ENCODE results near the gene TRIB2. TPM values are rescaled to one million over a fixed set of nuclear protein-coding genes. Genes with fewer than 3 reads are reported as not detected.

Gene TRIB2
- total and polyA plus RNA-seq, 9 of the 15 experiments (the other 6 are each of a cell fraction or from before 2014, with no cell fraction given), result 9.0 to 39.0 (median 26.3) TPM

- peak in 1 of 2 experiments; percentile 46; a peak in 1 of 3 replicates for TF ChIP-seq CBX3 (IDR thresholded peaks at IDR 0.05; ENCODE audit: borderline replicate concordance in 1 of 2, low read length in 2 of 2)
- 0 out of 2 replicates have a peak, but pooled peaks have one; percentile 20 for TF ChIP-seq KLF1 (tag; IDR thresholded peaks at IDR 0.05)
- 0 out of 2 replicates have a peak, but pooled peaks have one; percentile 39 for TF ChIP-seq SMARCA4 (IDR thresholded peaks at IDR 0.05)
- peak; percentile 71 for TF ChIP-seq ARID1B (IDR thresholded peaks at IDR 0.05)
- TF ChIP-seq DACH1 (IDR thresholded peaks at IDR 0.05; ENCODE audit: partially characterized antibody), result peak; percentile 73
- TF ChIP-seq ZNF398 (CRISPR knock-in tag; IDR thresholded peaks at IDR 0.05), result no peak
- TF ChIP-seq ZNF263 (CRISPR knock-in tag; IDR thresholded peaks at IDR 0.05; ENCODE audit: borderline replicate concordance), result peak; percentile 29; the same call in 1 of the 2 replicates
- no peak for TF ChIP-seq E2F4 (CRISPR knock-in tag; IDR thresholded peaks at IDR 0.05; ENCODE audit: low read depth)
- TF ChIP-seq EHMT2 (IDR thresholded peaks at IDR 0.05), result peak; percentile 14; the same call in 1 of the 2 replicates
- peak; percentile 59 for TF ChIP-seq ATF3 (IDR thresholded peaks at IDR 0.05)
- no peak for TF ChIP-seq ATF3 (CRISPR knock-in tag; conservative IDR thresholded peaks at IDR 0.05)
- no peak for TF ChIP-seq CREB3L1 (IDR thresholded peaks at IDR 0.05; ENCODE audit: borderline replicate concordance, low read depth)
- TF ChIP-seq EGR1 (conservative IDR thresholded peaks at IDR 0.05), result peak; percentile 67
- 0 out of 6 replicates have a peak, but pooled peaks of 1 of the 3 experiments have one; percentile 26 for TF ChIP-seq ZBTB11 (CRISPR knock-in tag; IDR thresholded peaks at IDR 0.05)
- TF ChIP-seq MYC (IDR thresholded peaks at IDR 0.05; ENCODE audit: low read depth, low read length), result peak; percentile 42; the same call in 1 of the 2 replicates
- TF ChIP-seq MYC (CRISPR knock-in tag; IDR thresholded peaks at IDR 0.05; ENCODE audit: borderline replicate concordance, low read depth), result no peak
- peak in 1 of 2 experiments; percentile 24; a peak in 1 of 4 replicates for TF ChIP-seq RAD21 (CRISPR knock-in tag; conservative IDR thresholded peaks at IDR 0.05 in 1 of 2, IDR thresholded peaks at IDR 0.05 in 1 of 2)
- TF ChIP-seq SOX6 (IDR thresholded peaks at IDR 0.05), result 0 out of 2 replicates have a peak, but pooled peaks have one; percentile 54
- peak; percentile 79 for TF ChIP-seq DPF2 (IDR thresholded peaks at IDR 0.05)
These were observed 41.4 kb upstream of the TRIB2 start (continued) for GRCh38 chr2:12675352-12675795.
